Measurements from ENCODE around the gene ADAMTS12. TPM values are rescaled to one million over a fixed set of nuclear protein-coding genes. Genes with fewer than 3 reads are reported as not detected.

Gene ADAMTS12
- total RNA-seq, 1 experiment from 2014 or later: 6.2 TPM

DNA sequence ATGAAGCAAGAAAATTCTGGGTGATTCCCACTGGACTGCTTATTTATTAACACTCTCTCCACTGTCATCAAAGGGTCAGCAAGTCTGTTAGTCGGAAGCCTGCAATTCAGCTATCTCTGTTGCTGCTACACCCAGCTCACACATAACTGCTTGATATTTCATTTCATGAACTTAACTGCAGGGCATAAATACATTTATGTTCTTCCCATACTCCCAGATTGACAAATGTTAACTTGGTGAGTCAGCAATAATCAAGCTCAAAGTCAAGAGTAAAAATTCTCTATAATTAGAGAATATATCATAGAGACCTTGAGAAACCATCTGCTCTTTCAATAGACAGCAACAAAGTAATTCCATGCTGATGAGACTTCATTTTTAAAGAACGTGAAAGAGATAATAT, 198.8 kb downstream of the ADAMTS12 start:
- H2BK15ac ChIP-seq (ENCODE audit: low read depth, low read length): no peak overlapping the region

More for the DNA sequence above, 198.8 kb downstream of the ADAMTS12 start:
- Histone ChIP-seq H2BK12ac (ENCODE audit: insufficient read length, low read depth, low read length) (no peak overlapping the region), H4K8ac (replicated peaks; ENCODE audit: insufficient read length, low read depth, low read length) (no peak overlapping the region), H2BK120ac (ENCODE audit: low read depth, low read length, poor library complexity, severe bottlenecking) (no peak overlapping the region), H3K27ac (ENCODE audit: insufficient read length, low read depth, low read length) (no peak overlapping the region), H3K4me2 (ENCODE audit: insufficient read depth, insufficient read length, low read length) (no peak overlapping the region), H3K9me3 (ENCODE audit: control insufficient read depth, low read depth, low read length) (no peaks in the 10 kb centered on the region), H3K23ac (ENCODE audit: insufficient read length, low read depth, low read length) (no peak overlapping the region), H3T11ph (ENCODE audit: low read length) (no peak overlapping the region), H3K18ac (ENCODE audit: insufficient read length, low read depth, low read length) (no peak overlapping the region), H4K5ac (ENCODE audit: insufficient read length, low read depth, low read length) (no peak overlapping the region), H3K4ac (ENCODE audit: low read depth, low read length) (no peak overlapping the region), H3K56ac (ENCODE audit: insufficient read length, low read depth, low read length) (no peak overlapping the region), H3K9ac (ENCODE audit: extremely low read depth, insufficient read length, low read length) (no peak overlapping the region), H3K79me2 (ENCODE audit: insufficient read depth, low read length) (no peaks in the 10 kb centered on the region), H2BK20ac (ENCODE audit: low read depth, low read length, poor library complexity, severe bottlenecking) (no peak overlapping the region), H3K14ac (ENCODE audit: insufficient read depth, low read length) (no peak overlapping the region), H3K23me2 (ENCODE audit: insufficient read length, low read depth, low read length, poor library complexity, severe bottlenecking) (no peaks in the 10 kb centered on the region), H2AK5ac (ENCODE audit: insufficient read length, low read length) (no peak overlapping the region), H4K91ac (ENCODE audit: insufficient read length, low read depth, low read length) (no peak overlapping the region), H3K27me3 (ENCODE audit: insufficient read depth, low read length) (no peaks in the 10 kb centered on the region), H2AFZ (ENCODE audit: low read length) (no peak overlapping the region), H3K4me1 (ENCODE audit: insufficient read depth, low read length) (no peaks in the 10 kb centered on the region), H4K20me1 (ENCODE audit: control insufficient read depth, insufficient read depth, insufficient read length) (no peaks in the 10 kb centered on the region), H3K79me1 (ENCODE audit: insufficient read depth, low read depth, low read length, poor library complexity, severe bottlenecking) (no peaks in the 10 kb centered on the region), H2BK5ac (ENCODE audit: insufficient read length, low read length) (no peak overlapping the region)
- peaks cover 6 to 20% (median 9%) of the 10 kb centered on the region in 3 experiments; a peak in 6 of 7 replicates for H3K36me3 Mint-ChIP-seq (ENCODE audit: insufficient read depth in 1 of 3, low read depth in 3 of 3)
- no CpG with 5 or more reads among the region's 2 CpGs for WGBS (ENCODE audit: extremely low coverage, insufficient read length, low lambda C conversion rate)
- DNase-seq: no peak
- H3K4me1 Mint-ChIP-seq: peaks cover 13 to 20% of the 10 kb centered on the region in 2 experiments
- H3K4me3 Mint-ChIP-seq: no peak overlapping the region
- TF ChIP-seq, protein P1, sequence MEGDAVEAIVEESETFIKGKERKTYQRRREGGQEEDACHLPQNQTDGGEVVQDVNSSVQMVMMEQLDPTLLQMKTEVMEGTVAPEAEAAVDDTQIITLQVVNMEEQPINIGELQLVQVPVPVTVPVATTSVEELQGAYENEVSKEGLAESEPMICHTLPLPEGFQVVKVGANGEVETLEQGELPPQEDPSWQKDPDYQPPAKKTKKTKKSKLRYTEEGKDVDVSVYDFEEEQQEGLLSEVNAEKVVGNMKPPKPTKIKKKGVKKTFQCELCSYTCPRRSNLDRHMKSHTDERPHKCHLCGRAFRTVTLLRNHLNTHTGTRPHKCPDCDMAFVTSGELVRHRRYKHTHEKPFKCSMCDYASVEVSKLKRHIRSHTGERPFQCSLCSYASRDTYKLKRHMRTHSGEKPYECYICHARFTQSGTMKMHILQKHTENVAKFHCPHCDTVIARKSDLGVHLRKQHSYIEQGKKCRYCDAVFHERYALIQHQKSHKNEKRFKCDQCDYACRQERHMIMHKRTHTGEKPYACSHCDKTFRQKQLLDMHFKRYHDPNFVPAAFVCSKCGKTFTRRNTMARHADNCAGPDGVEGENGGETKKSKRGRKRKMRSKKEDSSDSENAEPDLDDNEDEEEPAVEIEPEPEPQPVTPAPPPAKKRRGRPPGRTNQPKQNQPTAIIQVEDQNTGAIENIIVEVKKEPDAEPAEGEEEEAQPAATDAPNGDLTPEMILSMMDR (conservative IDR thresholded peaks at IDR 0.05): no peak
- no peak overlapping the region for H3K27ac Mint-ChIP-seq
- peaks cover 12 to 14% of the 10 kb centered on the region in 2 experiments; a peak in 4 of 5 replicates for H3K9me3 Mint-ChIP-seq
- no peaks in the 10 kb centered on the region for H3K27me3 Mint-ChIP-seq (ENCODE audit: low read depth)

Data from H9 (cell line).